Heart left ventricle (tissue), 16 donors: ENCODE results near the gene CRISPLD2. TPM values are rescaled to one million over a fixed set of nuclear protein-coding genes. Genes with fewer than 3 reads are reported as not detected.

Experiments used
- ATAC-seq, 4 donors: fragments of 200-7000 bp; cut with Tn5 transposase; one replicate each; pipeline ENCODE4 v1.9.1; 2020 to 2022; ENCODE audit warnings: moderate library complexity in 4 of 4, mild to moderate bottlenecking in 3 of 4, moderate number of reproducible peaks in 1 of 4
- DNase-seq, 5 donors: peaks; one replicate each; pipeline ENCODE4 v3.0.0-alpha.2; 2020
- H3K27ac ChIP-seq, 12 donors: fragments of 200-600 bp; sonication (generic) in 4 of 12; one replicate each; pipeline versions ENCODE4 v1.5.0 to v1.8.0; 2016 to 2022; ENCODE audit warnings: mild to moderate bottlenecking in 2 of 12
- H3K27me3 ChIP-seq, 9 donors: fragments of 200-600 bp; sonication (generic) in 2 of 9; one replicate each; pipeline versions ENCODE4 v1.5.1 to v1.8.0; 2016 to 2022; ENCODE audit warnings: mild to moderate bottlenecking in 3 of 9
- H3K36me3 ChIP-seq, 9 donors: fragments of 200-600 bp; sonication (generic) in 2 of 9; one replicate each; pipeline versions ENCODE4 v1.5.0 to v1.8.0; 2018 to 2022; ENCODE audit warnings: mild to moderate bottlenecking in 2 of 9
- H3K4me1 ChIP-seq, 12 donors: fragments of 200-600 bp; sonication (generic) in 4 of 12; one replicate each; pipeline versions ENCODE4 v1.5.0 to v1.8.0; 2016 to 2022; ENCODE audit warnings: mild to moderate bottlenecking in 3 of 12
- H3K4me3 ChIP-seq, 12 donors: fragments of 200-600 bp; sonication (generic) in 4 of 12; one replicate each; pipeline versions ENCODE4 v1.5.0 to v1.8.0; 2017 to 2022; ENCODE audit warnings: mild to moderate bottlenecking in 9 of 12, moderate library complexity in 4 of 12
- H3K9me3 ChIP-seq, 12 donors: fragments of 200-600 bp; sonication (generic) in 4 of 12; one replicate each; pipeline versions ENCODE4 v1.5.0 to v1.8.0; 2016 to 2022; ENCODE audit warnings: mild to moderate bottlenecking in 1 of 12
- CTCF ChIP-seq, 12 donors: fragments of 200-600 bp; sonication (generic) in 4 of 12; IDR thresholded peaks; one replicate each; pipeline versions ENCODE4 v1.5.0 to v1.8.0; 2018 to 2022; ENCODE audit warnings: antibody characterized with exemption in 12 of 12, mild to moderate bottlenecking in 5 of 12
- POLR2A ChIP-seq, 2 donors: fragments of 450-650 bp; IDR thresholded peaks; one replicate each; pipeline ENCODE4 v1.6.1; 2017; ENCODE audit warnings: antibody characterized with exemption in 2 of 2, mild to moderate bottlenecking in 2 of 2, moderate library complexity in 2 of 2
- WGBS, 4 donors: extraction: QIAGEN DNeasy Blood & Tissue Kit in 2 of 4; methylation state at CpG; one replicate each; pipeline versions ENCODE4 v1.1.5 to v1.1.7; 2013 to 2018; 5-methylcytosine and 5-hydroxymethylcytosine counted together
- intact Hi-C, 10 donors: fragments of 100-400 bp; cut with DNase I; formaldehyde crosslinking; loops; one replicate each; pipeline versions ENCODE4 v1.11.1 to v1.14.2; 2022
- polyA plus RNA-seq, 2 donors: library from polyadenylated mRNA; stranded (reverse); fragments of 200-250 nt; gene quantifications; one replicate each; pipeline ENCODE4 v1.2.3, GENCODE V29; 2013
- total RNA-seq, 9 donors: library from RNA; depleted of rRNA in 2 of 9; stranded (reverse); fragments of >200 nt in 2 of 9; fragmentation: NEBNext Ultra II Directional in 3 of 9; extraction: Animal tissue kit (Norgen Biotek cat#: 25700) in 3 of 9; gene quantifications; one replicate each; pipeline versions ENCODE4 v1.1.0 to v1.2.4, GENCODE V29; 2016 to 2023
- donor health status: ischemic (EF 13 %, LVEDD 7.1; RV severe dilation, severe dysfunction).
- donor health status: healthy with polysubstance abuse.
- donor health status: DM: no; HTN: yes; CAD: no.
- donor health status: DM: no; HTN: no; CAD: no.
- donor health status: ischemic (EF 25% LVEDD 6.9; RV normal size, moderate dysfunction).
- donor health status: ischemic (EF 25% LVEDD 5.7; RV mildly dilated, moderate dysfunction).
- donor health status: healthy.
- donor health status: DM: yes; HTN: yes; CAD: no.
- donor health status: ischemic (EF 35%, LVEDD 5.7; RV mildly dilated, moderate dysfunction).
- donor health status: nonischemic (EF 11% LVEDD 7.7; RV severe dilation, severe dysfunction).
- donor health status: DM: yes; HTN: yes; CAD: no.
- donor health status: PGD.
- donor health status: ischemic (EF 29% LVEDD 5.4; RV normal size, mild dysfunction).
- donor health status: nonischemic (EF 23%, LVEDD 6.1; RV moderate dilation, normal function).

CRISPLD2 gene
- total and polyA plus RNA-seq, 11 donors = 8.0 to 153 (median 12.9) TPM

- intact Hi-C loops = no loop called here
These were observed 25.2 kb upstream of the CRISPLD2 start for GRCh38 chr16:84794626-84795025.

GRCh38 chr16:84795329-84796053, 24.3 kb upstream of the CRISPLD2 start:
- TF ChIP-seq POLR2A (IDR thresholded peaks at IDR 0.05) (no peak), CTCF (IDR thresholded peaks at IDR 0.05) (peak in 1 of 12 donors; percentile 4)
- Histone ChIP-seq H3K27ac (peak overlapping the region; percentile 26 to 85 (median 72)), H3K36me3 (no peaks in the 10 kb centered on the region), H3K4me1 (peaks cover 0 to 13% (median 0%) of the 10 kb centered on the region in 12 donors), H3K9me3 (no peaks in the 10 kb centered on the region), H3K27me3 (no peaks in the 10 kb centered on the region), H3K4me3 (peak overlapping the region in 2 of 12 donors; percentile 25 to 32)
- ATAC-seq = peak; percentile 85 to 98 (median 96)
- intact Hi-C loops = no loop called here
- WGBS, 4 donors = 59 to 72% (median 68%) methylated on average over 22 of the region's 22 CpGs
- DNase-seq = peak; percentile 76 to 83 (median 81)

More at GRCh38 chr16:84794626-84795025, 25.2 kb upstream of the CRISPLD2 start:
- H3K4me1 ChIP-seq = peaks cover 0 to 13% (median 0%) of the 10 kb centered on the region in 12 donors
- H3K9me3 ChIP-seq = no peaks in the 10 kb centered on the region
- no peak overlapping the region for H3K4me3 ChIP-seq
- TF ChIP-seq CTCF (IDR thresholded peaks at IDR 0.05) = no peak
- TF ChIP-seq POLR2A (IDR thresholded peaks at IDR 0.05) = no peak
- peak overlapping the region; percentile 26 to 85 (median 72) for H3K27ac ChIP-seq
- H3K36me3 ChIP-seq = no peaks in the 10 kb centered on the region
- peak in 1 of 4 donors; percentile 6 for ATAC-seq
- no peaks in the 10 kb centered on the region for H3K27me3 ChIP-seq
- WGBS, 4 donors = 90 to 92% (median 91%) methylated on average over 19 of the region's 19 CpGs
- DNase-seq = no peak

DNA sequence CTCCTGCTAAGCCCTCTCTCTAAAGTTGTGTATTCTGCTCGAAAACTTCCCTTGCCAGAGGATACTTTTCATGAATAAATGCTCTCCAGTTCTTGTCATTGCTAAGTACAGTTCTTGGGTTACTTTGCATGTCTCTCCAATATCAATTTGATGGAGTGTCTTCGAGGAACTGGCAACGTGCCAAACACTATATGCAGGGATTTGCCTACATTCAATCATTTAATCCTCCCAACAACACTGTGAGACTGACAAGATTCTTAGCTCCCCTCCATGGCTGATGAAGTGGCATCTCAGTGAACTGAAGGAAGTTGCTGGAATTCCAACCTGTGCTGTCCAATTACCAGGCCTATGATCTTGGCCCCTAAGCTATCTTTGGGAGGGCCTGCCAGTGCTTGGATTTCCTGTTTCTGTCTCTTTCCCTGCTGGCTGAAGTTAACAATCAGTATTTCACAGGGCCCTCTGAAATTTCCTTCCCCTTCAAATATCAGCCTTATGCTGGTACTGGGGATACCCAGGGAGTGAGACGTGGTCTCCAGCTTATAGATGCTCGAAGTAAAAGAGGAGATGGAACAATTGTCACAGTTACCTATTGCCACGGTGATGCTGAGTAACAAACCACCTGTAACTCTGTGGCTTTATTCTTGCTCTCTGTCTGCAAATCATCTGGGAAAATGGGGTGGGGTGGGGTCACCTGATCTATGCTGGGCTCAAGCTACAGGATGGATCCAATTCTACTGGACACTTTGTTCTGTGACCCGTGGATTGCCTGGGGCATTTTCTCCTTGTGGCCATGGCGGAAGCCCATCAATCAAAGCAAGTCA, 19.4 kb upstream of the CRISPLD2 start:
- no peaks in the 10 kb centered on the region for H3K36me3 ChIP-seq
- no peak for DNase-seq
- H3K9me3 ChIP-seq = no peaks in the 10 kb centered on the region
- H3K27ac ChIP-seq = no peak overlapping the region
- 68 to 75% (median 72%) methylated on average over 7 to 8 of the region's 8 CpGs for WGBS, 4 donors
- no peak for ATAC-seq
- peaks cover 0 to 5% (median 0%) of the 10 kb centered on the region in 12 donors for H3K4me1 ChIP-seq
- H3K4me3 ChIP-seq = no peak overlapping the region
- TF ChIP-seq POLR2A (IDR thresholded peaks at IDR 0.05) = no peak
- no peak for TF ChIP-seq CTCF (IDR thresholded peaks at IDR 0.05)
- intact Hi-C loops = no loop called here
- no peaks in the 10 kb centered on the region for H3K27me3 ChIP-seq

DNA sequence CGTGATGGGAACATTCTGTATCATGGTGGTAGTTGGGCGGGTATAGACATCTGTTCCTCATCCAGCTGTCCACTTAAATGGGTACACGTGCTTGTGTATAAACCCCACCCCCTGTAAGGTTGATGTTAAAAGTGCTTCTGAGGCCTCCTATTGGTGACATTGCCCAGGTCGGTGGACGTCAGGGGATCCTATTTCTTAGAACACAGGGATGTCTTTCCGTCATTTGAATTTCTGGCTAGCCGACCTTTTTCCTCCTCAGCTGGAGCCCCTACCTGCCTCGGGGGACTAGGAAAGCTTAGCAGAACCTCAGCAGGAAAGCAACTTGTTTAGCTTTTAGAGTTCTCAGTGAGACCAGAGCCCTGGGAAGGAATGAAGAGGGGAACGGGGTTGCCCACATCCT, 16.6 kb upstream of the CRISPLD2 start:
- intact Hi-C loops = no loop called here
- Histone ChIP-seq H3K27me3 (no peaks in the 10 kb centered on the region), H3K36me3 (no peaks in the 10 kb centered on the region), H3K4me3 (no peak overlapping the region), H3K9me3 (no peaks in the 10 kb centered on the region), H3K27ac (no peak overlapping the region), H3K4me1 (peaks cover 0 to 17% (median 0%) of the 10 kb centered on the region in 12 donors)
- no peak for DNase-seq
- WGBS, 4 donors = 77 to 85% (median 78%) methylated on average over 9 of the region's 9 CpGs
- no peak for ATAC-seq
- TF ChIP-seq CTCF (IDR thresholded peaks at IDR 0.05) (no peak), POLR2A (IDR thresholded peaks at IDR 0.05) (no peak)
